Panc1 (cell line): Measurements from ENCODE around the gene SNX7. TPM values are rescaled to one million over a fixed set of nuclear protein-coding genes. Genes with fewer than 3 reads are reported as not detected.

Experiments used
- ATAC-seq: fragments of 200-7000 bp; cut with Tn5 transposase; 2 replicates; pipeline ENCODE4 v1.9.1; 2020; ENCODE audit warnings: mild to moderate bottlenecking, moderate library complexity
- BruUV-seq: library from RNA; stranded (reverse); fragments of 400-500 nt; replicated peaks from 2 replicates; lab custom pipeline; 2021; lab: Mats Ljungman, UMichigan
- CTCF ChIA-PET: fragments of 300-600 bp; sonication (Branson Sonifier 250); formaldehyde crosslinking; loops from one replicate; lab custom pipeline; 2022; ENCODE audit warnings: antibody characterized with exemption; lab: Charles Lee
- POLR2A ChIA-PET: fragments of 300-600 bp; sonication (Branson Sonifier 250); formaldehyde crosslinking; loops from one replicate; lab custom pipeline; 2022; ENCODE audit warnings: antibody characterized with exemption; lab: Charles Lee
- DNase-seq: peaks from one replicate; pipeline ENCODE4 v3.0.0-alpha.2; 2010; ENCODE audit warnings: low read depth, low spot score
- H3K27ac ChIP-seq: 2 replicates; pipeline ENCODE4 v1.5.1; 2011; ENCODE audit warnings: mild to moderate bottlenecking, low read length, inconsistent platforms
- H3K27me3 ChIP-seq: fragments of 200-500 bp; sonication (Bioruptor generic); 2 replicates; pipeline ENCODE4 v1.6.0; 2014; ENCODE audit warnings: low read length, inconsistent platforms; ENCODE audit not compliant: control insufficient read depth, insufficient read depth
- H3K36me3 ChIP-seq: fragments of 200-500 bp; sonication (Bioruptor generic); 2 replicates; pipeline ENCODE4 v1.5.1; 2014; ENCODE audit warnings: inconsistent platforms, mild to moderate bottlenecking, low read length, moderate library complexity; ENCODE audit not compliant: control insufficient read depth, insufficient read depth
- H3K4me1 ChIP-seq: 2 replicates; pipeline ENCODE4 v1.5.1; 2011; ENCODE audit warnings: inconsistent platforms, mild to moderate bottlenecking, low read length, moderate library complexity; ENCODE audit not compliant: control insufficient read depth, insufficient read depth
- H3K4me3 ChIP-seq, 2 experiments: 2 replicates each; pipeline ENCODE4 v1.5.1; 2011 to 2012; ENCODE audit warnings: low read depth in 2 of 2, low read length in 2 of 2, mild to moderate bottlenecking in 2 of 2, inconsistent platforms in 1 of 2, moderate library complexity in 1 of 2
- H3K9me3 ChIP-seq: fragments of 200-500 bp; sonication (Bioruptor generic); 2 replicates; pipeline ENCODE4 v1.5.1; 2014; ENCODE audit warnings: low read depth, mild to moderate bottlenecking, inconsistent platforms, low read length, moderate library complexity; ENCODE audit not compliant: control insufficient read depth, insufficient read depth
- CTCF ChIP-seq: fragments of 450-650 bp; IDR thresholded peaks from 2 replicates; pipeline ENCODE4 v1.5.1; 2017; ENCODE audit warnings: mild to moderate bottlenecking
- POLR2AphosphoS5 ChIP-seq: IDR thresholded peaks from 2 replicates; pipeline ENCODE4 v1.6.1; 2012; ENCODE audit warnings: mild to moderate bottlenecking, low read depth, low read length, moderate library complexity
- SIN3A ChIP-seq: IDR thresholded peaks from 2 replicates; pipeline ENCODE4 v1.6.1; 2012; ENCODE audit warnings: low read depth, mild to moderate bottlenecking, low read length, moderate library complexity, borderline replicate concordance; ENCODE audit not compliant: insufficient read depth
- TCF7L2 ChIP-seq: IDR thresholded peaks from 2 replicates; pipeline ENCODE4 v1.6.1; 2011; ENCODE audit warnings: mild to moderate bottlenecking, low read depth, low read length, inconsistent platforms
- in situ Hi-C: cut with HindIII; loops from 2 replicates; pipeline ENCODE4 v1.10.0; 2016; ENCODE audit warnings: low sequenced_read_pairs, low pct_unique_long_range_greater_than_20kb
- intact Hi-C: fragments of 100-400 bp; cut with micrococcal nuclease; formaldehyde crosslinking; loops from one replicate; pipeline ENCODE4 v1.10.0; 2022; ENCODE audit not compliant: unreplicated experiment
- total RNA-seq: library from RNA; stranded (reverse); gene quantifications from one replicate; pipeline ENCODE4 v1.2.1, GENCODE V29; 2021; ENCODE audit not compliant: unreplicated experiment
- TF ChIP-seq, protein P1 (sequence below), 2 experiments: IDR thresholded peaks; 2 replicates each; pipeline ENCODE4 v1.6.1; 2011 to 2012; ENCODE audit warnings: low read depth in 2 of 2, control low read depth in 1 of 2, low read length in 1 of 2, mild to moderate bottlenecking in 1 of 2, moderate library complexity in 1 of 2; ENCODE audit not compliant: insufficient read depth in 1 of 2

Gene SNX7
- total RNA-seq, 1 experiment from 2014 or later, result 37.4 TPM

DNA sequence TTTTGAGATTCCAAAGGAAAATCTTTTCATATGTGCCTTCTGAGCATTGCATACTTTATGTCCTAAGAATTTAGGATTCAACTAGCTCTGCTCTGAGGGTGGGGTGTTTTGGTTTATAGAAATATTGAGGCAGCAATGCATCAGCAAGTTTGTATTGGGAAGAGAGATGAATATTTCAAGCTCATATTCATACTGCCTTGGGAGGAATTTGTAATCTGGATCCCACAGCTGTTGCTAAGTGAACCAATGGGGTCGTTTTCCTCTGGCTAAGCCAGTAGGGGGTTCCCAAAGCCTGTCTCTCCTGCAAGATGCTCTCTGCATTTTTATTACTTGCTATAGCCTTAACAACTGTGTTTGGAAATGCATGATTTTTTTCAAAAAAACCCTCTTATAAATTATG, 130.6 kb downstream of the SNX7 start:
- in situ Hi-C loops, result no loop called here
- no peak overlapping the region for H3K27ac ChIP-seq
- CTCF ChIA-PET, result no interaction called here
- H3K4me1 ChIP-seq, result no peaks in the 10 kb centered on the region
- no TSS peak for BruUV-seq
- DNase-seq (no peak), ATAC-seq (no peak)
- no peak for TF ChIP-seq TCF7L2
- TF ChIP-seq SIN3A, result no peak
- TF ChIP-seq CTCF, result no peak
- TF ChIP-seq, protein P1, sequence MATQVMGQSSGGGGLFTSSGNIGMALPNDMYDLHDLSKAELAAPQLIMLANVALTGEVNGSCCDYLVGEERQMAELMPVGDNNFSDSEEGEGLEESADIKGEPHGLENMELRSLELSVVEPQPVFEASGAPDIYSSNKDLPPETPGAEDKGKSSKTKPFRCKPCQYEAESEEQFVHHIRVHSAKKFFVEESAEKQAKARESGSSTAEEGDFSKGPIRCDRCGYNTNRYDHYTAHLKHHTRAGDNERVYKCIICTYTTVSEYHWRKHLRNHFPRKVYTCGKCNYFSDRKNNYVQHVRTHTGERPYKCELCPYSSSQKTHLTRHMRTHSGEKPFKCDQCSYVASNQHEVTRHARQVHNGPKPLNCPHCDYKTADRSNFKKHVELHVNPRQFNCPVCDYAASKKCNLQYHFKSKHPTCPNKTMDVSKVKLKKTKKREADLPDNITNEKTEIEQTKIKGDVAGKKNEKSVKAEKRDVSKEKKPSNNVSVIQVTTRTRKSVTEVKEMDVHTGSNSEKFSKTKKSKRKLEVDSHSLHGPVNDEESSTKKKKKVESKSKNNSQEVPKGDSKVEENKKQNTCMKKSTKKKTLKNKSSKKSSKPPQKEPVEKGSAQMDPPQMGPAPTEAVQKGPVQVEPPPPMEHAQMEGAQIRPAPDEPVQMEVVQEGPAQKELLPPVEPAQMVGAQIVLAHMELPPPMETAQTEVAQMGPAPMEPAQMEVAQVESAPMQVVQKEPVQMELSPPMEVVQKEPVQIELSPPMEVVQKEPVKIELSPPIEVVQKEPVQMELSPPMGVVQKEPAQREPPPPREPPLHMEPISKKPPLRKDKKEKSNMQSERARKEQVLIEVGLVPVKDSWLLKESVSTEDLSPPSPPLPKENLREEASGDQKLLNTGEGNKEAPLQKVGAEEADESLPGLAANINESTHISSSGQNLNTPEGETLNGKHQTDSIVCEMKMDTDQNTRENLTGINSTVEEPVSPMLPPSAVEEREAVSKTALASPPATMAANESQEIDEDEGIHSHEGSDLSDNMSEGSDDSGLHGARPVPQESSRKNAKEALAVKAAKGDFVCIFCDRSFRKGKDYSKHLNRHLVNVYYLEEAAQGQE (IDR thresholded peaks at IDR 0.05; ENCODE audit: insufficient read depth in 1 of 2, low read depth in 2 of 2, low read length in 1 of 2), result no peak
- no peak for TF ChIP-seq POLR2AphosphoS5
- no peak overlapping the region for H3K4me3 ChIP-seq
- intact Hi-C loops, result loop anchor here (10.0 kb wide), 1 partner anchor 913 kb away; no protein-coding TSS in a partner anchor
- H3K36me3 ChIP-seq, result no peaks in the 10 kb centered on the region
- H3K27me3 ChIP-seq, result no peaks in the 10 kb centered on the region
- POLR2A ChIA-PET, result no interaction called here
- no peaks in the 10 kb centered on the region for H3K9me3 ChIP-seq

DNA sequence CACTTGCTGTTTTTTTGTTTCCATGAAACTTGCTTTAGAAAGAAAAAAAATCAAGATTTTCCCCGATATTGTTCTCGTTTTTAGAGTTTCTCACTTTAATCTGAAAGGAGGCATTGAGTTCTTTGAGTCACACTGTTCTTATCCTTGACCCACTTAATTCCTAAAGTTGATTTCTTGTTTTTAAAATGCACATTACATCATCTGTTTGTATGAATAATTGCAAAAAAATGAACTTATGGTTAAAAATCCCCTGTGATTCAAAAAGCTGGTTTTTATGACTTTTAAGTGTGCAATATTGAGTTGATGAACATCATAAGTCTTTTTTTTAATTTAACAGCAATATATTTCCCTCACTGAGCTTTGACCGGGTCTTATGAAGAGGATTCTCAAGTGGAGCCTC, 131.6 kb downstream of the SNX7 start:
- TF ChIP-seq SIN3A (no peak), POLR2AphosphoS5 (no peak), CTCF (no peak), TCF7L2 (no peak)
- TF ChIP-seq, protein P1 (IDR thresholded peaks at IDR 0.05; ENCODE audit: insufficient read depth in 1 of 2, low read depth in 2 of 2, low read length in 1 of 2), result no peak
- Histone ChIP-seq H3K36me3 (no peaks in the 10 kb centered on the region), H3K27ac (no peak overlapping the region), H3K27me3 (no peaks in the 10 kb centered on the region), H3K9me3 (no peaks in the 10 kb centered on the region), H3K4me1 (no peaks in the 10 kb centered on the region), H3K4me3 (no peak overlapping the region)
- intact Hi-C loops (loop anchor here (10.0 kb wide), 1 partner anchor 912 kb away; no protein-coding TSS in a partner anchor), in situ Hi-C loops (no loop called here)
- CTCF ChIA-PET, result no interaction called here
- BruUV-seq, result no TSS peak
- POLR2A ChIA-PET, result no interaction called here
- no peak for ATAC-seq
- no peak for DNase-seq
